Measurements from ENCODE around the gene TGIF1. TPM values are rescaled to one million over a fixed set of nuclear protein-coding genes. Genes with fewer than 3 reads are reported as not detected.

TGIF1 gene
- total and polyA plus RNA-seq, 10 donors: 25.3 to 64.5 (median 35.9) TPM

DNA sequence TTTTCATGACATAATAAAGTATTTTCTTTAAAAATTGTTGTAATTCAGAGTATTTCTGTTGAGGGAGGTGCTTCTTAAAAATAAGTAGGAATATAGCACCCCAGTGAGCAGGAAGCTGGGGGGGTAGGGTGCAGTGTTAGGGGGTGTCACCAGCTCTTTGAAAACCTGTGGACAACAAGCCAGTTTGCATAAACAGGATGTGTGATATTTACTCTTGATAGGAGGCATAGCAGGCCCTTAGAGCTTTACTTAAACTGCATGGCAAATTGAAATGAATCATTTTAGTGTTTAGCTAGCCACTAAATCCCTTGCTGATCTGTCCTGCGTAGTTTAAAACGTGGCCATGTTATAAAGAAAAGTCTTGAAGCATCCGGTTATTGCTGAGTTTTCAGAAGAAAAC, 8.4 kb downstream of the TGIF1 start:
- Histone ChIP-seq H3K36me3 (peaks cover 0 to 46% (median 24%) of the 10 kb centered on the region in 6 donors), H3K9me3 (peaks cover 0 to 19% (median 13%) of the 10 kb centered on the region in 8 donors), H3K4me3 (no peak overlapping the region), H3K27me3 (replicated peaks in 1 of 7) (no peaks in the 10 kb centered on the region), H3K27ac (peak overlapping the region in 7 of 8 donors; percentile 9 to 83 (median 60)), H3K4me1 (peaks cover 6 to 66% (median 52%) of the 10 kb centered on the region in 6 donors)
- WGBS, 5 donors: 66 to 86% (median 82%) methylated on average over 3 of the region's 3 CpGs
- no peak for TF ChIP-seq POLR2A (IDR thresholded peaks at IDR 0.05)
- peak in 1 of 3 donors; percentile 8 for TF ChIP-seq POLR2AphosphoS5 (IDR thresholded peaks at IDR 0.05)
- no peak for DNase-seq
- intact Hi-C loops (cut with DNase I; ENCODE audit: low total_unique reads): loop anchor here (5.0 to 10.0 kb wide), 3 partner anchors 129 to 206 kb away; no protein-coding TSS in a partner anchor

DNA sequence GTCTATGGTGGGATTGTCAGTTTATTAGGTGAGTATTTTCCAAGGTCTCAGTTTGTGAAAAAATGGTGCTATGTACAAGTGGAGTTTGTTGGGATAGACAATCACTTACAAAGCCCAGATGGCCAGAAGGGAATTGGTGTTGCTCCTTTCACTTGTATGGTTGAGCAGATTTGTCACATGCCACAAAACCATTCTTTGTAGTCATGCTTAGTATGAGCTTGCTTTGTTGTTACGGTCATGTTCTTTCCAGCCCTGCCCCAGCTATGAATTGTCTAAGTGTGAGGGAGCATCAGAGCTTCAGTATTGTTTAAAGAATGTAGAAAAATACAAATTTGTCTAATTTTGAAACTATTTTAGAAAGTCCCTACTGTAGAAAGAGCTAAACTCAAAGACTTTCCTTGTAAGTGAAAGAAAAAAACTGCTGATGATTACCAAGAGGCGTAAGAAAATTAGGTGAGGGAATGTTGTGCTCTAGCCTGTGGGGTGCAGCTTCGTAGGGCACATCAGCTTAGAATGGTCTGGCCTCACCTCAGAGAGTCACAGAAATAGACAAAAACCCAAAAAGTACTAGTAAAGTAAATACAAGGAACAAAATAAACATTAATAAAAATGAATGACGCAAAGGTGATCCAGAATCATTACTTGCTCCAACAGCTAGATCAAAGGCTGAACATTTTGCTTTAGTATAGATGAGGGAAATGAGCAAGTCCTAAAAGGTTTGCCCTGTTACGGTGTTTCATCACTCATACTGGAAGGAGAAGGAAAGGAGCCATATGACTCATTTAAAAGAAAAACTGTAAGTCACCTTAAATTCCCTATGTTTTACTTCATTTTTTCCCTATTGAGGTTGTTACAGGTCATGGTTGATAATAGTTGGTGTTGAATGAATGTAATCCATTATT, 9.2 kb downstream of the TGIF1 start:
- WGBS, 5 donors: 67 to 81% (median 78%) methylated on average over 5 of the region's 5 CpGs
- H3K9me3 ChIP-seq: peaks cover 0 to 19% (median 13%) of the 10 kb centered on the region in 8 donors
- H3K27ac ChIP-seq: peak overlapping the region in 7 of 8 donors; percentile 9 to 83 (median 60)
- no peak overlapping the region for H3K4me3 ChIP-seq
- H3K27me3 ChIP-seq (replicated peaks in 1 of 7): no peaks in the 10 kb centered on the region
- intact Hi-C loops (cut with DNase I; ENCODE audit: low total_unique reads): loop anchor here (5.0 to 10.0 kb wide), 3 partner anchors 128 to 206 kb away; no protein-coding TSS in a partner anchor
- H3K4me1 ChIP-seq: peaks cover 2 to 58% (median 44%) of the 10 kb centered on the region in 6 donors
- DNase-seq: no peak
- peaks cover 0 to 46% (median 24%) of the 10 kb centered on the region in 6 donors for H3K36me3 ChIP-seq
- no peak for TF ChIP-seq POLR2A (IDR thresholded peaks at IDR 0.05)
- TF ChIP-seq POLR2AphosphoS5 (IDR thresholded peaks at IDR 0.05): no peak
- TF ChIP-seq, protein P1, sequence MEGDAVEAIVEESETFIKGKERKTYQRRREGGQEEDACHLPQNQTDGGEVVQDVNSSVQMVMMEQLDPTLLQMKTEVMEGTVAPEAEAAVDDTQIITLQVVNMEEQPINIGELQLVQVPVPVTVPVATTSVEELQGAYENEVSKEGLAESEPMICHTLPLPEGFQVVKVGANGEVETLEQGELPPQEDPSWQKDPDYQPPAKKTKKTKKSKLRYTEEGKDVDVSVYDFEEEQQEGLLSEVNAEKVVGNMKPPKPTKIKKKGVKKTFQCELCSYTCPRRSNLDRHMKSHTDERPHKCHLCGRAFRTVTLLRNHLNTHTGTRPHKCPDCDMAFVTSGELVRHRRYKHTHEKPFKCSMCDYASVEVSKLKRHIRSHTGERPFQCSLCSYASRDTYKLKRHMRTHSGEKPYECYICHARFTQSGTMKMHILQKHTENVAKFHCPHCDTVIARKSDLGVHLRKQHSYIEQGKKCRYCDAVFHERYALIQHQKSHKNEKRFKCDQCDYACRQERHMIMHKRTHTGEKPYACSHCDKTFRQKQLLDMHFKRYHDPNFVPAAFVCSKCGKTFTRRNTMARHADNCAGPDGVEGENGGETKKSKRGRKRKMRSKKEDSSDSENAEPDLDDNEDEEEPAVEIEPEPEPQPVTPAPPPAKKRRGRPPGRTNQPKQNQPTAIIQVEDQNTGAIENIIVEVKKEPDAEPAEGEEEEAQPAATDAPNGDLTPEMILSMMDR (IDR thresholded peaks at IDR 0.05 in 8 of 11, conservative IDR thresholded peaks at IDR 0.05 in 3 of 11): no peak

DNA sequence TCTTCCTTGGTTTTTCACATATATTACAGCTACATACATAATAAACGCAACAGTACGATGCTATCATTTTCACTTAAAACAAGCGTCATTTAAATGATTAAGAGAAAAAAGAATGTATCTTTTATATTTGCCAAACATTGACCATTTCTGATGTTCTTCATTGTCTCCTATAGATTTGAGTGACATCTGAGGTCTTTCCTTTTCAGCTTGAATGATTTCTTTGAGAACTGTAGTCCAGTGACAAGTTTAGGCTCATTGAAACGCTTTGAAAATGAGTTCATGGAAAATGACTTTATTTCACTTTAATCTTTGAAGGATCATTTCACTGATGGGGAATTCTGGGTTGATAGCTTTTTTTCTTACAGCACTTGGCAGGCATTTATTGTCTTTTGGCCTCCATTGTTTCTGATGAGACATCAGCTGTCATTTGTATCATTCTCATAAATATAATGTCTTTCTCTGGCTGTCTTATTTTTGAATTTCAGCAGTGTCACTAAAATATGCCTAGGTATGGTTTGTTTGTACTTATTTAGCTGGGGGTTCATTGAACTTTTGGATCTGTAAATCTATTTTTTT, 10.9 kb downstream of the TGIF1 start:
- DNase-seq: no peak
- WGBS, 5 donors: 91 to 96% (median 94%) methylated on average over 4 of the region's 4 CpGs

DNA sequence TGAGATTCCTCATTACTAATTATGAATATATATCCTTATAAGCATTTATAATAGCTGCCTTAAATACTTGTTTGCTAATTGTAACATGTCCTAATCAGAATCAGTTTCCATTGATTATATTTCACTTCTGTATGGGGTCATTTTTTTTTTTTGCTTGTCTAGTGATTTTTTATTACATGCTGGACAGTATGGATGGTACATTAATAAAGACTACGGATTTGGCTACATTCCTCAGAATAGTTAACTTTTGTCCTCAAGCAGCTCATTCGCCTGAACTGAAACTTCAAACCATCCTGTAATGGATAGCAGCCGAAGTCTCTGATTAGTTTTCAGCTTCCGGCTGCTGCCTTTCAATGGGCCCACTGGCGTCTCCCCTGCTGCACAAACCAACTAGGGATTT, 11.7 kb downstream of the TGIF1 start:
- 94 to 100% (median 97%) methylated on average over 5 of the region's 5 CpGs for WGBS, 5 donors
- Histone ChIP-seq H3K36me3 (peaks cover 0 to 39% (median 22%) of the 10 kb centered on the region in 6 donors), H3K9me3 (peaks cover 0 to 19% (median 13%) of the 10 kb centered on the region in 8 donors), H3K27me3 (replicated peaks in 1 of 7) (no peaks in the 10 kb centered on the region), H3K4me3 (no peak overlapping the region), H3K4me1 (peaks cover 0 to 43% (median 27%) of the 10 kb centered on the region in 6 donors), H3K27ac (no peak overlapping the region)
- intact Hi-C loops (cut with DNase I; ENCODE audit: low total_unique reads): no loop called here
- no peak for DNase-seq
- TF ChIP-seq, protein P1 (IDR thresholded peaks at IDR 0.05 in 8 of 11, conservative IDR thresholded peaks at IDR 0.05 in 3 of 11): no peak

More for the DNA sequence above, 10.9 kb downstream of the TGIF1 start:
- Histone ChIP-seq H3K4me1 (peaks cover 0 to 43% (median 30%) of the 10 kb centered on the region in 6 donors), H3K9me3 (peaks cover 0 to 19% (median 13%) of the 10 kb centered on the region in 8 donors), H3K27ac (no peak overlapping the region), H3K36me3 (peaks cover 0 to 46% (median 24%) of the 10 kb centered on the region in 6 donors), H3K4me3 (no peak overlapping the region), H3K27me3 (replicated peaks in 1 of 7) (no peaks in the 10 kb centered on the region)
- no peak for TF ChIP-seq POLR2AphosphoS5 (IDR thresholded peaks at IDR 0.05)
- no peak for TF ChIP-seq POLR2A (IDR thresholded peaks at IDR 0.05)
- TF ChIP-seq, protein P1 (IDR thresholded peaks at IDR 0.05 in 8 of 11, conservative IDR thresholded peaks at IDR 0.05 in 3 of 11): no peak
- intact Hi-C loops (cut with DNase I; ENCODE audit: low total_unique reads): no loop called here

Data from spleen (tissue), 11 donors.